ENCODE results near the gene SULT1B1.

The SULT1B1 gene

GRCh38 chr4:69748173-69748572 is 12.2 kb downstream of the SULT1B1 start:
- DNase-seq: no peak

- DNase-seq: no peak
Observed at GRCh38 chr4:69744157-69744478, 16.3 kb downstream of the SULT1B1 start.

DNA sequence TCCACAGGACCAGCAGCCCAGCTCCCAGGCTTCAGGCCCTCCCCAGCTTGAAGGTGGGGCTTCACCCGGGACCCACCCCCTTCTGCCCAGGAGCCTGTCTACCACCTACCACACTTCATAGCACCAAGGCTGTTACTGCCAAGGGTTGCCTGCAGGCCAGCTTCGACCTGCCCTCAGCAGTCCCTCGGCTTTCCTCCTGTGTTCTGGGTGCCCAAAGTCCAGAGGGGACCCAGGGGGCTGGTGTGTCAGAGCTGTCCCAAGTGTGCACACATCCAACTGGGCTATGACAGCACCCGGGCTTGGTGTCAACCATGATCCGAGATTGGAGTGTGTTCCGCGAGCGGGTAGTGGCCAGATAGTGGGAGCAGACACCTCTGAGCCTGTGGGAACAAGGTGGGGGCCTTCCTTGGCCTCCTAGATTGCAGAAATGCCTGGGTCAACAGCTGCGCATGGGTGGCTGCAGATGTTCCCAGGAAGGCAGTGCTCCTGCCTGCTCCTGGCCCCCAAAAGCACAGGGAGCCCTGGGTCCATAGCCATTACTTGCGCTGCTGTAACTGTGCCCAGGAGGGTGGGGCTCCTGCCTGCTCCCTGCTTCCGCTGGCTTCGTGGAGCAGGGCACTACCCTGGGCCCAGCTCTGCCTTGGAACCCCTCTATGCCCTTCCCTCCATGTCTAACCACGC is 16.8 kb downstream of the SULT1B1 start:
- DNase-seq: no peak

DNA sequence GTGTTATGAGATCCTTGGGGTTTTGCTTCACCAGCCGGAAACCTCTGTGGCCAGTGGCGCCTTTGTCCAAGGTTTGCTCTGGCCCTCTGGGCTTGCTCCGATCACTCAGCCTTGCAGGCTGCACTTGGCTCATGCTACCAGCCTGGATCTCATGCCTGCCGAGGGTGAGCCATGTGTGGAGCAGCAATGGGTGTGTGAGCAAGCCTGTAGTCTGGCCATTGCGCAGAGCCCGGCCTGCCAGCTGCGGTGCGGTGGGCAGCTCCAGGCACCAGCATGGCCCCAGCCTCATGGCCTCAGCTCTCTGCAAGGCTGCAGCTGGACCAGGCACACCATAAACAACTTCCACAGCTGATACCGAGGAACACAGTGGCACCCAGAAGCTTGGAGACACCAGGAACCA is 17.8 kb downstream of the SULT1B1 start:
- no peak for DNase-seq

DNA sequence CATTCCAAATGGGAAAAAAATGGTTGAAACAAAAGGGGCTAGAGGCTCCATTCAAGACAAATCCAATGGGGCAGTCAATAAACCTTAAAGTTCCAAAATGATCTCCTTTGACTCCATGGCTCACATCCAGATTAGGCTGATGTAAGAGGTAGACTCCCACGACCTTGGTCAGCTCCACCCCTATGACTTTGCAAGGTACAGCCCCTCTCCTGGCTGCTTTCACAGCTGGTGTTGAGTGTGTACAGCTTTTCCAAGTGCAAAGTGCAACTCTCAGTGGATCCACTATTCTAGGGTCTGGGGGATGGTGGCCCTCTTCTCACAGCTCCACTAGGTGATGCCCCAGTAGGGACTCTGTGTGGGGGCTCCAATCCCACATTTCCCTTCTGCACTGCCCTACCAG is 21.5 kb downstream of the SULT1B1 start:
- no peak for DNase-seq

- no peak for DNase-seq
Observed at GRCh38 chr4:69735119-69735518, 25.3 kb downstream of the SULT1B1 start.

GRCh38 chr4:69731847-69732246 is 28.6 kb downstream of the SULT1B1 start:
- DNase-seq: no peak

DNA sequence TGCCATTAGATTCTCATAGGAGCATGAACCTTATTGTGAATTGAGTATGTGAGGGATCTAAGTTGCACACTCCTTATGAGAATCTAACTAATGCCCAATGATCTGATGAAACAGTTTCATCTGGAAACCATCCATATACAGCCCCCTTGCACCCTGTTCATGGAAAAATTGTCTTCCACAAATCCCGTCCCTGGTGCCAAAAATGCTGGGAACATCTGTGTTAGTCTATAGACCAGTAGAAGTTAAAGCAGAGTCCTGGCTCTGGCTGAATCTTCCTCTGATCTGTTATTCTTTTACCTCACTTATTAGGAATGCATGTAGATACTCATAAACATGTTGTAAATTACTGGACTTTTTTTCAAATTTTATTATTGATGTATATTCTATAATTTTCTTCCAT is 29.2 kb downstream of the SULT1B1 start:
- DNase-seq: no peak

DNA sequence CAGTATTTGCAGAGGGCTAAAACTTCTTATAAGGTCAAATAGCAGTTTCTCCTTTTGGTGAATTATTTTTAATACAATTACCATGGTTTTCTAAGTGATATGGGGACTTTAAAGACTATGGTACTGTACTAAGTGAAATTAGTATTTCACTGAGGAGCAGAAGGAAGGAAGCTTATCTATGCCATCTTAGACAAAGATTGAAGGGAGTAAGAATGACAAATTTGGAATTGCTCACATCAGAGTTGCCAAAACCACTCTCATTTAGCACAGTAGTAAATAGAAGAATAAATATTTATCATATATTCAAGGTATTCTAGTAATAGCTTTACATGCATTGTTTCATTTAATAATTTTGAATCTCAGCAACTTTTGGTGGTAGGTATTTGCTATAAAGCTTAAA is 30.4 kb downstream of the SULT1B1 start:
- DNase-seq: no peak

DNA sequence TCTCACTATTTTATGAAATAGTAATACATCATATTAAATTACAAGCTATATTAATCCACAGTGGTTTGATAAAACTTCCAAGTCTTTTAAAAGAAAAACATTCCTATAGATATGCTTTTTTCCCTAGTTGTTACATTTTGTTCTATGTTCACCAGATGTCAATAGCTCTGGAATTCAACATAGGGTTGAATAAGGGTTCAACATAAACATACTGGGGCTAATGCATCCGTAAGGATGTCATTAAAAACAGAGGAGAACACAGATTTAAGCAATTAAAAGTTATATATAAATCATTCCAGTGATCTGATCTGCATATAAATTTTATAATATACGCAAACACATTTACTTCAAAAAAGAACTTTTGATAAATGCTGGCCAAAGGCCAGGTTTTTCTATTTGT is 32.5 kb downstream of the SULT1B1 start:
- no peak for DNase-seq

DNA sequence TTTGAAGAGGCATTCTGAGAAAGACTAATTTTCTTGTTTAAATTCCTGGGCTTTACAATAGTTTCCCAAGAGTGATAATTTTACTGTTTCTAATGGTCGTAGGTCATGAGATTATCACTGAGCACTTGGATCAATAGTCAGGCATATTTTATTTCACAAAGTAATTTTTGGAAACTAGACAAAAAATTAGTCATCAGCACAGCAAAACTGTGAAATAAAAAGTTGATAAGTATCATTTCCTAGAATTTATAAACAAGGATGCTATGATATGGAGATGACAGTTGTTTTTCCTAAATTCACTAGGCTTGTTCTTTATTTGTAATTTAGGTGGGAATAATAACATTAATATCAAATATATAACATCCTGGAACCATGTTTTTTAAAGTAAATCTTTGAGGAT is 33.0 kb downstream of the SULT1B1 start:
- DNase-seq: no peak

- no peak for DNase-seq
Observed at GRCh38 chr4:69726971-69727370, 33.4 kb downstream of the SULT1B1 start.

GRCh38 chr4:69718396-69719271 is 41.8 kb downstream of the SULT1B1 start:
- no peak for DNase-seq

DNA sequence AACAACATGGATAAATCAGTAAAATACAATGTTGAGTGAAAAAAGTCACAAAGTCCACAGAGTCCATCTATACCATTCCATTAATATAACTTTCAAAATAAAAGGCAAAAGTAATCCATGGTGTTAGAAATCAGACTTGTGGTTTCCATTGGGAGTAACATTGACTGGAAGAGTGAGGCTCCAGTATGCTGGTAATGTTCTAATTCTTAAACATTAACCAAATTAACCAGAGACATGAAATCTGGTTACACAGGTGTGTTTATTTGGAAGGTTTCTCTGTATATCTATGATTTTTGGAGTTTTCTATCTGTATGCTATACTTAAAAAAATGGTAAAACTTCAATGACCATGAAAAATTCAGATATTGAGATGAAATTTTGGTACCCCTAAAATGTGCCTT is 42.6 kb downstream of the SULT1B1 start:
- no peak for DNase-seq

DNA sequence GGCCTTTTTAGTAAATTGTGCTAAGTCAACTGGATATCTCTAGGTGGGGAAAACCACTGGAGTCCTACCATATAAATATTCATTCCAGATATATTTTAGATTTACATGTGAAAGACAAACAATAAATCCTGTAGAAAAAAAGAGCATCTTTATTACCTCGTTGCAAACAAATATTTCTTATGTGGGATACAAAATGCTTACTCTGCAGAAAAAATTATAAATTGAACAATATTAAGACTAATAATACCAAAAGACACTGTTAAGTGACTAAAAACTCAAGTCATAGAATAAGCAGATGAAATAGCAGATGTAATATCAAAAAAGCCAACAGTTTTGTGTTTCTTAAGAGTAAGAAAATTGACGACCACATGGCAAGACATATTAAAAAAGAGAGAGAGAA is 43.8 kb downstream of the SULT1B1 start:
- no peak for DNase-seq

DNA sequence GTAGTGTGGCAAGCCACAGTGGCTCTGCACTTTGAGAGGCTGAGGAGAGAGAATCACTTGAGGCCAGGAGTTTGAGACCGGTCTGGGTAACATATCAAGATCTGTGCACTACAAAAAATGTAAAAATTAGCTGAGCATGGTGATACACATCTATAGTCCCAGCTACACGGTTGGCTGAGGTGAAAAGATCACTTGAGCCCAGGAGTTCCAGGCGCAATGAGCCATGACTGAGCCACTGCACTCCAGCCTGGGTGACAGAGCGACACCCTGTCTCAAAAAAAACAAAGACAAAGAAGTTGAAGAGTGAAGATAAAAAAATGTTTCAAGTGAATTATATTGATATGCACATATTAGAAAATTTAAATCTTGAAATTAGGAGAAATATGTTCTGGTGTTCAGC is 46.3 kb downstream of the SULT1B1 start:
- DNase-seq: no peak

GRCh38 chr4:69713593-69713992 is 46.8 kb downstream of the SULT1B1 start:
- DNase-seq: no peak

- no peak for DNase-seq
Observed at GRCh38 chr4:69710580-69710979, 49.8 kb downstream of the SULT1B1 start.

DNA sequence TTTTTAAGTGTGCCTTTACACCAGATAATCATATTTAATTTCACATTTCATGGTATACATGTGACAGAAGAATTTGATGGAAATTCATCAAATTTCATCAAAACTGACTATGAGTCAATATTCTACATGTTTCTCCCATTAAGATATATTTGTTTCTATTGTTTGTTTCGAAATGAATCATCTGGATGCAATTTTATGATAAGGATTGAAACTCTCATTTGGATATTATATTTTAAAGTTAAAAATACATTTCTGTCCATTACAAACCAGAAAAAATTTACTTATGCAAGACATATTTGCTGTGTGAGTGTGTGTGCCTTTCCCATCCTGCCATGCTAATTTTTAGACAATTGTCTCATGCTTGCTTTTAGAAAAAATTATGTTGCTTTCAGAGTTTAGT is 52.2 kb downstream of the SULT1B1 start:
- DNase-seq: no peak

- DNase-seq: no peak
Observed at GRCh38 chr4:69707807-69708206, 52.6 kb downstream of the SULT1B1 start.

GRCh38 chr4:69702201-69702600 is 58.2 kb downstream of the SULT1B1 start:
- DNase-seq: no peak

- no peak for DNase-seq
Observed at GRCh38 chr4:69701696-69702095, 58.7 kb downstream of the SULT1B1 start.

DNA sequence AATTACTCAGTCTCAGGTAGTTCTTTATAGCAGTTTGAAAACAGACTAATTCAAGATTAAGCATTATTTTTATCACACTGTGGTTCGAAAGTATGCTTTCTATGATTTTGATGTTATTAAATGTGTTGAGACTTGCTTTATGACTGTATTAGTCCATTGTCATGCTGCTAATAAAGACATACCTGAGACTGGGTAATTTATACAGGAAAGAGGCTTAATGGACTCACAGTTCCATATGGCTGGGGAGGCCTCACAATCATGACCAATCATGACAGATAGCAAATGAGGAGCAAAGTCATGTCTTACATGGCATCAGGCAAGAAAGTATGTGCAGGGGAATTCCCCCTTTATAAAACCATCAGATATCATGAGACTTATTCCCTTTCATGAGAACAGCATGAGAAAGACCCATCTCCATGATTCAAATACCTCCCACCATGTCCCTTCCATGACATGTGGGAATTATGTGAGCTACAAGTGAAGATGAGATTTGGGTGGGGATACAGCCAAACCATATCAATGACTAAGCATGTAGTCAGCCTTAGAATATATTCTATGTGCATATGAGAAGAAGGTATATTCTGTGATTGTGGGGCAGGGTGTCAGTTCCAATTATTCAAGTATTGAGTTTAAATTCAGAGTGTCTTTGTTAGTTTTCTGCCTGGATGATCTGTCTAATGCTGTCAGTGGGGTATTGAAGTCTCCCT is 62.7 kb downstream of the SULT1B1 start:
- DNase-seq: no peak

DNA sequence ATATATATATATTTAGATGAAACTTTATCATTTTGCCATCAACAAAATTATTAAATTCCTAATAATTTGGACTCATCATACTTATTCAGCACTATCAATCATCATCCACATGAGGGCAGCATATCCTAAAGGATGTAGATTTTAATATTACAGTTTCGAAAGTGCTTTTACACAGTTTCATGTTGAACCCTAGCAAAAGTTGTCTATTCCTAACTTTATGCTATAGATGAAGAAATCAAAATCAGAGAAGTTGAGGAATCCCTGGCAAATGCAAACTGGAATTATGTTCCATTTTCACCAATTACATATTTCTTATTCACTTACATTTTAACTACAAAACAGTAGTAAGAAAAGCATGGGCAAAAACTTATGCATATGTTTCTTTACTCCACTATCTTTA is 70.8 kb downstream of the SULT1B1 start:
- DNase-seq: no peak
